ENCODE measurements around the gene CSNK1A1L. TPM values are rescaled to one million over a fixed set of nuclear protein-coding genes. Genes with fewer than 3 reads are reported as not detected.
"Not testable (repeated sequence)": the region's sequence is repeated elsewhere in the genome, so short reads cannot be mapped to it uniquely, and the experiment has no call there.

Gene CSNK1A1L
- total and polyA plus RNA-seq, 2 donors (not counting 3 experiments of a cell fraction or from before 2014, with no cell fraction given), result not detected

GRCh38 chr13:37056228-37056627 is 49.2 kb downstream of the CSNK1A1L start:
- H3K4me3 ChIP-seq (replicated peaks in 1 of 3; ENCODE audit: insufficient read depth in 1 of 3, low read depth in 1 of 3, low read length in 3 of 3); H2AFZ ChIP-seq (ENCODE audit: low read depth, low read length); H3K27me3 ChIP-seq (ENCODE audit: control insufficient read depth in 2 of 2, insufficient read depth in 2 of 2, low read length in 2 of 2); BruUV-seq (replicated peaks); H3K36me3 ChIP-seq (ENCODE audit: control insufficient read depth in 2 of 2, extremely low read depth in 1 of 2, insufficient read depth in 2 of 2, low read length in 2 of 2); FAIRE-seq; dilution Hi-C loops (cut with MboI; ENCODE audit: extremely low pct_ligation_motif_present, low sequenced_read_pairs); H3K9ac ChIP-seq (replicated peaks; ENCODE audit: extremely low read depth, insufficient read depth, low read length); H4K20me1 ChIP-seq (replicated peaks; ENCODE audit: control insufficient read depth, extremely low read depth, insufficient read depth, low read length); H3K9me3 ChIP-seq (replicated peaks; ENCODE audit: control insufficient read depth, insufficient read depth, low read length); CTCF ChIA-PET; POLR2A ChIA-PET; H3K4me2 ChIP-seq (ENCODE audit: insufficient read depth, low read length); H3K9me1 ChIP-seq (replicated peaks; ENCODE audit: control insufficient read depth, extremely low read depth, insufficient read depth, low read length); DNase-seq (ENCODE audit: low read depth, low spot score); H3K27ac ChIP-seq (ENCODE audit: insufficient read depth, low read depth, low read length); H3K4me1 ChIP-seq (ENCODE audit: control insufficient read depth, extremely low read depth, insufficient read depth, low read length): not testable (repeated sequence)
- peaks cover 65% of the 10 kb centered on the region for H3K79me2 ChIP-seq (ENCODE audit: control insufficient read depth, insufficient read depth, low read length)
- intact Hi-C loops (cut with micrococcal nuclease), result loop anchor here (5.0 kb wide), 2 partner anchors 199 to 709 kb away; partner anchors contain the start of gene SPART

Other genes with a start within 250 kb of the CSNK1A1L start
- 4.2 and 4.5 TPM in 2 replicates for gene SMAD9, start 185.4 kb downstream of the CSNK1A1L start, total RNA-seq
- gene SMAD9, start 185.4 kb downstream of the CSNK1A1L start, polyA plus RNA-seq, result 1.9 and 2.2 TPM in 2 replicates
- 29.3 and 31.3 TPM in 2 replicates for gene ALG5, start 106.3 kb downstream of the CSNK1A1L start, total RNA-seq
- 17.0 and 24.4 TPM in 2 replicates for gene ALG5, start 106.3 kb downstream of the CSNK1A1L start, polyA plus RNA-seq
- 37.4 and 62.1 TPM in 2 replicates for gene EXOSC8, start 104.9 kb downstream of the CSNK1A1L start, total RNA-seq
- gene EXOSC8, start 104.9 kb downstream of the CSNK1A1L start, polyA plus RNA-seq, result 19.7 and 24.5 TPM in 2 replicates
- 65.9 and 70.7 TPM in 2 replicates for gene SUPT20H, start 46.0 kb downstream of the CSNK1A1L start, total RNA-seq
- 47.2 and 48.3 TPM in 2 replicates for gene SUPT20H, start 46.0 kb downstream of the CSNK1A1L start, polyA plus RNA-seq

Data from endothelial cell of umbilical vein (primary cell).